AG04449 (cell line): ENCODE results near the gene GATA5.
"Not testable (repeated sequence)": the region's sequence is repeated elsewhere in the genome, so short reads cannot be mapped to it uniquely, and the experiment has no call there.

Experiments used
- CTCF ChIA-PET: fragments of 350-600 bp; formaldehyde crosslinking; extraction: SDS; loops from one replicate; lab custom pipeline; 2021; ENCODE audit warnings: antibody characterized with exemption; lab: Yijun Ruan, JAX
- POLR2A ChIA-PET: fragments of 400-600, 350-600 bp; formaldehyde crosslinking; extraction: SDS; loops from one replicate; lab custom pipeline; 2020; ENCODE audit warnings: antibody characterized with exemption, inconsistent platforms; lab: Yijun Ruan, JAX
- DNase-seq: peaks from one replicate; pipeline ENCODE4 v3.0.0-alpha.2; 2010; ENCODE audit warnings: low read depth, low spot score
- H3K4me3 ChIP-seq: 2 replicates; pipeline ENCODE4 v1.5.1; 2011; ENCODE audit warnings: low read depth, mild to moderate bottlenecking, control low read depth, low read length
- CTCF ChIP-seq: IDR thresholded peaks from one replicate; pipeline ENCODE4 v1.5.1; 2011; ENCODE audit warnings: mild to moderate bottlenecking, moderate library complexity, low read length, control low read depth, inconsistent platforms; ENCODE audit not compliant: insufficient read depth; ENCODE audit errors: missing control alignments

The GATA5 gene

GRCh38 chr20:62428396-62429295 is 47.1 kb downstream of the GATA5 start:
- DNase-seq = no peak
- no peak overlapping the region for H3K4me3 ChIP-seq
- CTCF ChIA-PET = no interaction called here
- no peak for TF ChIP-seq CTCF
- POLR2A ChIA-PET = no interaction called here

GRCh38 chr20:62428002-62428372 is 47.8 kb downstream of the GATA5 start:
- H3K4me3 ChIP-seq = no peak overlapping the region
- ChIA-PET CTCF (no interaction called here), POLR2A (no interaction called here)
- no peak for DNase-seq
- TF ChIP-seq CTCF = no peak

- POLR2A ChIA-PET = no interaction called here
- TF ChIP-seq CTCF = no peak
- no peak for DNase-seq
- CTCF ChIA-PET = no interaction called here
- no peak within 1 kb of the TSS for H3K4me3 ChIP-seq
Measured at GRCh38 chr20:62427172-62428001, 48.4 kb downstream of the GATA5 start, which contains the start of gene RBBP8NL. Gene RBBP8NL (minus strand): TSS chr20:62427539. CDS start chr20:62419647, 7,892 bp downstream.

- POLR2A ChIA-PET = no interaction called here
- CTCF ChIA-PET = no interaction called here
- DNase-seq = no peak
- TF ChIP-seq CTCF = no peak
- no peak overlapping the region for H3K4me3 ChIP-seq
Measured at GRCh38 chr20:62426699-62427131, 49.1 kb downstream of the GATA5 start.

GRCh38 chr20:62426059-62426348 is 49.8 kb downstream of the GATA5 start:
- POLR2A ChIA-PET, H3K4me3 ChIP-seq, DNase-seq, CTCF ChIA-PET: not testable (repeated sequence)

GRCh38 chr20:62425281-62426058 is 50.3 kb downstream of the GATA5 start:
- no peak overlapping the region for H3K4me3 ChIP-seq
- no peak for TF ChIP-seq CTCF
- DNase-seq = no peak
- POLR2A ChIA-PET = interaction anchor here (0.6 kb wide), 1 partner anchor 19 kb away, joined by 3 read pairs; no protein-coding TSS in a partner anchor
- CTCF ChIA-PET = interaction anchor here (0.9 kb wide), 1 partner anchor 9 kb away, joined by 3 read pairs; no protein-coding TSS in a partner anchor
